Epithelial cell of proximal tubule (primary cell): ENCODE data around the gene MED20. TPM values are rescaled to one million over a fixed set of nuclear protein-coding genes. Genes with fewer than 3 reads are reported as not detected.
A peak's percentile ranks its signal among the peaks of the same experiment; 100 is the strongest.
"Not testable (repeated sequence)": the region's sequence is repeated elsewhere in the genome, so short reads cannot be mapped to it uniquely, and the experiment has no call there.

Experiments used
- DNase-seq: peaks from one replicate; pipeline ENCODE4 v3.0.0-alpha.2; 2011; ENCODE audit warnings: low read depth
- H3K4me3 ChIP-seq: 2 replicates; pipeline ENCODE4 v1.5.1; 2011; ENCODE audit warnings: low read depth, mild to moderate bottlenecking, low read length
- CTCF ChIP-seq: conservative IDR thresholded peaks from 2 replicates; pipeline ENCODE4 v1.5.1; 2012; ENCODE audit warnings: low read depth, mild to moderate bottlenecking, low read length
- total RNA-seq: library from RNA; depleted of rRNA; stranded (reverse); fragments of >200 nt; gene quantifications from 2 replicates; pipeline ENCODE4 v1.2.3, GENCODE V29; 2015

Gene MED20
- total RNA-seq, 1 donor from 2014 or later: 20.9 TPM

DNA sequence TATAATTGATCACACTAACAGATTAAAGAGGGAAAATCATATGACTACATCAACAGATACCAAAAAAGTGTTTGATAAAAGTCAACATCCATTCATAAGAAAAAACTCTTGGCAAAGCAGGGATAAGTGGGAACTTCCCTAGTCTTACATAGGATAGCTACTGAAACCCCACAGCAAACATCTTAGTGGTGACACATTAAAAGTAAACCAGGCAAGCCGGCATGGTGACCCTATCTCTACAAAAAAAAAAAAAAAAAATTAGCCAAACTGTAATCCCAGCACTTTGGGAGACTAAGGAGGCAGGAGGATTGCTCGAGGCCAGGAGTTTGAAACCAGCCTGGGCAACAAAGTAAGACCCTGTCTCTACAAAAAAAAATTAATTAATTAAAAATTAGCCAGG, 34.5 kb upstream of the MED20 start:
- no peak for TF ChIP-seq CTCF
- H3K4me3 ChIP-seq: no peak overlapping the region
- DNase-seq: no peak

DNA sequence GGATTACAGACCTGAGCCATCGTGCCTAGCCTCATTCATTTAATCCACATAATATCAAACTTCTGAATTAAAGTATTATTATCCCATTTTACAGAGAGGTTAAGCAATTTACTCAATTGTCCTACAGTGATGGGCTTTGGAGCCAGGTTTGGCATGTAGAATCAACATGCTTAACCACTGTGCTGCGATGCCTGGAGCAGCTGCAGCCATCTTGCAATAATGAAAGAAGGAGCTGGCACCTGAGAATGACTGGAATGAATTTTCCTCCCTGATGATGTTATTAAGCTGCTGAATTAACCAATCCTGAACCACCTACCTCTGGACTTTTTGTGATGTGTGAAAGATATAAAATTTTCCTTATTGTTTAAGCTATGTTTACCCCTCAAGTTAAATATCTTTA, 33.7 kb upstream of the MED20 start:
- no peak overlapping the region for H3K4me3 ChIP-seq
- DNase-seq: no peak
- TF ChIP-seq CTCF: no peak

DNA sequence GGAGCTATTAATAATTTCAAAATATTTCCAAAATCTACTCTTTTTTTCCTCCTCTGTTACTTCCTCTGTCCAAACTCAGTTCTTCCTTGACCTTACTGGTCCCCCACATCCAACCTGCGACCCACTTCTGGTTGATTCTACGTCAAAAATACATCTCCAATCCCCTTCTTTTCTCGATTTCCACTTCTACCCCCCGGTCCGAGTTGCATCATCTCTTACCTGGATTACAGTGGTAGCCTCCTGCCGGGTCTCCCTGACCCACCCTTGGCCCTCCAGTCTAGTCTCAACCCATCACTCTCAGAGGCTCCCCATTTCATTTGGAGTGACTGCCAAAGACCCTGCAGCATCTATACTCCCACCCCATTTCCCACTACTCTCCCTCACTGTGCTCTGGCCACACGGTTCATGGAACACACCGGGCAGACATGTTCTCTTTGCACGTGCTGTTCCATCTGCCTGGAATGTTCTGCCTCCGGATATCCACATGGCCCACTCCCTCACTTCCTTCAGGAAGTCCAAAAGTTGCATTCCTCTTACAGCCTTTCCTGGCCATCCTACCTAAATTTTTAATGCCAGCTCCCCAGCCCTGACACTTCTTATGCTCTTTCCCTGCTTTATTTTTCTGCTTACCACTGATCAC, 26.8 kb upstream of the MED20 start:
- DNase-seq: no peak
- H3K4me3 ChIP-seq: no peak overlapping the region
- no peak for TF ChIP-seq CTCF

- no peak for TF ChIP-seq CTCF
- no peak for DNase-seq
- H3K4me3 ChIP-seq: no peak overlapping the region
Measured at GRCh38 chr6:41943456-41943855, 22.5 kb upstream of the MED20 start.

DNA sequence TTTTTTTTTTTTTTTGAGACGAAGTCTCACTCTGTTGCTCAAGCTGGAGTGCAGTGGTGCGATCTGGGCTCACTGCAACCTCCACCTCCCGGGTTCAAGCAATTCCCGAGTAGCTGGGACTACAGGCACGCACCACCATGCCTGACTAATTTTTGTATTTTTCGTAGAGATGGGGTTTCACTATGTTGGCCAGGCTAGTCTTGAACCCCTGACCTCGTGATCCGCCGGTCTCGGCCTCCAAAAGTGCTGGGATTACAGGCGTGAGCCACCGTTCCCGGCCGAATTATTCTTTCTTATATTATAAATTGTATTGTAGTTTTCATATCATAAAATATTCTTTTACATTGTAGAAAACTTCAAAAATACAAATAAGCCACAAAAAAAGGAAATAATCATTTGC, 21.9 kb upstream of the MED20 start:
- H3K4me3 ChIP-seq: peak overlapping the region; percentile 74
- not testable (repeated sequence) for DNase-seq

DNA sequence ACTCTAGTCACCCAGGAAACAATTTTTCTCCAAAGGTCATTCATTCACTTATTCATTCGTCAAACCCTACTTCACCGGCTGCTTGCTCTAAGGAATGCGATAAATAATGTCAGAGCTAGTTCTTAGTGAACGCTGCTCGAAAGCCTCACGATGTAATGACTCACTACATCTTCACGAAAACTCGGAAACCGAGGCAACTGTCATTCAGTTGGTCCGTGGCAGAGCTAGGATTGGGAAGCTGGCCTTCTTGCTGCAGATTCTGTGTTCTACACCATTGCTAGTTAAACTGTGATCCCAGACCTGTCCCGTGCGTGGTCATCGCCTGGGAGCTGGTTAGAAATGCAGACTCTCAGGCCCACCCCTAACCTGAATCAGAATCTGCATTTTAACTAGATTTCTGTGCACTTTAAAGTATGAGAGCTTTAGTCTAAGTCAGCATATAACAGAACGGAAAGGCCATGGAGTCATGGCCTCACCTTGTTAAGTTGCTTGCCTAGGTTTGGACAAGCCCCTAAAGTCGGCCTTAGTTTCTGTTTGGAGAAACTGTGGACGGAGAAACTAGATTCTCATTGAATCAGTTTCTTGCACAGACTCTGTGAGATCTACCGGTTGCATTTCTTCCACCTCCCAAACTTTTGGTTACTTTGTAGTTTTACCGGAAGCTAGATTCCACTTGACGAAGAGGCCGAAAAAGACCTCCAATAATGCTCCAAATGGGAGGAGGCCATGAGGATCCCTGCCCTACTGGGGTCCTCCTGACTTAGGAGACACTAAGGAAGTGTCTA, 21.3 kb upstream of the MED20 start:
- peak; percentile 96 for DNase-seq
- no peak for TF ChIP-seq CTCF
- peak overlapping the region; percentile 74 for H3K4me3 ChIP-seq

- H3K4me3 ChIP-seq: peak within 1 kb of the TSS; percentile 74
- no peak for TF ChIP-seq CTCF
- DNase-seq: no peak
Measured at GRCh38 chr6:41941280-41942066, 20.5 kb upstream of the MED20 start, which contains the start of gene CCND3. CCND3 (minus strand) TSS chr6:41941808; CDS start chr6:41941649, 159 bp downstream.
